Measurements from ENCODE around the gene ANXA2R. TPM values are rescaled to one million over a fixed set of nuclear protein-coding genes. Genes with fewer than 3 reads are reported as not detected.
A peak's percentile ranks its signal among the peaks of the same experiment; 100 is the strongest.

ANXA2R gene
- total and polyA plus RNA-seq, 2 of the 13 experiments (the other 11 are each of a cell fraction or from before 2014, with no cell fraction given) = 0.95 to 1.3 TPM

DNA sequence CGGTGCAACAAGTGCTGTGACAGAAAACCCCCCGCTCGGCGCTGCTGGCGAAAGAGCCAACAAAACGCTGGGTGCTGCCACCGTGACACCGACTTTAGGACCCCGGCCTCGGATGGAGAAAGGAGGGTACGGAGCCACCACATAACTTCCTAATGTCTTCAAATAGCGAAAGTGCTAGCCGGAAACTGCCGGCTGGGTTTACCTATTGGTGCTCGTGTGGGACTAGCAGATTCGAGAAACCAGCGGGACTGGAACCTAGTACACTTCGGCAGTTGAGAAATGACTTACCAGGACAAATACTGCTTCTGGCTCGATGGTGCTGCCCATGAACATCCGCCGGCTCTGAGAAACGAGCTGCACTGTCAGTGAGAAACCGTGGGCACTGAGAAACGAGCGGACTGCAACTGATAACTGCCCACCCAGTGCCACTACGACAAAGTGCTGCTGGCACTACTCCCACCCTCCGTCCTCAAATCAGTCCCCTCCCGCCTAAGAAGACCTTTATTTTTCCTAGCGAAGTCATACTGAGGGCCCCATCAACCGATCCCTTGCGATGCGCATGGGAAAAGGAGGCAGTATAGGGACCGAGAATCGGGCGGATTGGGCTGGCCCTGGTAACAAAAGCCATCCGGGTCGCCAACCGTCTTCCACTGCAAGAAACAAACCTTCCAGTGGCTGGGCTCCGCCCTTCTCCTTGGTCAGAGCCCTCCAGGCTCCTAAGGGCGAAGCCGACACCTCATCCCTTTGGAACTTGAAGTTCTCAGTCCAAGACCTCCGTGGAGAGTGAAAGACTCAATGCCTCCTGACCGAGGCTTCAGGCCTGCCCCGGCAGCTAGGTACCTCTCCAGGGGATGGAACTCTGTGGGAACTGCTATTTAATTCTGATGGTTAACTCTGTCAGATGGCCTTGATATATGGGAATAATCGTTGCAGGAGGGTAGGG is 27.0 kb upstream of the ANXA2R start (continued):
- TF ChIP-seq, protein P1, sequence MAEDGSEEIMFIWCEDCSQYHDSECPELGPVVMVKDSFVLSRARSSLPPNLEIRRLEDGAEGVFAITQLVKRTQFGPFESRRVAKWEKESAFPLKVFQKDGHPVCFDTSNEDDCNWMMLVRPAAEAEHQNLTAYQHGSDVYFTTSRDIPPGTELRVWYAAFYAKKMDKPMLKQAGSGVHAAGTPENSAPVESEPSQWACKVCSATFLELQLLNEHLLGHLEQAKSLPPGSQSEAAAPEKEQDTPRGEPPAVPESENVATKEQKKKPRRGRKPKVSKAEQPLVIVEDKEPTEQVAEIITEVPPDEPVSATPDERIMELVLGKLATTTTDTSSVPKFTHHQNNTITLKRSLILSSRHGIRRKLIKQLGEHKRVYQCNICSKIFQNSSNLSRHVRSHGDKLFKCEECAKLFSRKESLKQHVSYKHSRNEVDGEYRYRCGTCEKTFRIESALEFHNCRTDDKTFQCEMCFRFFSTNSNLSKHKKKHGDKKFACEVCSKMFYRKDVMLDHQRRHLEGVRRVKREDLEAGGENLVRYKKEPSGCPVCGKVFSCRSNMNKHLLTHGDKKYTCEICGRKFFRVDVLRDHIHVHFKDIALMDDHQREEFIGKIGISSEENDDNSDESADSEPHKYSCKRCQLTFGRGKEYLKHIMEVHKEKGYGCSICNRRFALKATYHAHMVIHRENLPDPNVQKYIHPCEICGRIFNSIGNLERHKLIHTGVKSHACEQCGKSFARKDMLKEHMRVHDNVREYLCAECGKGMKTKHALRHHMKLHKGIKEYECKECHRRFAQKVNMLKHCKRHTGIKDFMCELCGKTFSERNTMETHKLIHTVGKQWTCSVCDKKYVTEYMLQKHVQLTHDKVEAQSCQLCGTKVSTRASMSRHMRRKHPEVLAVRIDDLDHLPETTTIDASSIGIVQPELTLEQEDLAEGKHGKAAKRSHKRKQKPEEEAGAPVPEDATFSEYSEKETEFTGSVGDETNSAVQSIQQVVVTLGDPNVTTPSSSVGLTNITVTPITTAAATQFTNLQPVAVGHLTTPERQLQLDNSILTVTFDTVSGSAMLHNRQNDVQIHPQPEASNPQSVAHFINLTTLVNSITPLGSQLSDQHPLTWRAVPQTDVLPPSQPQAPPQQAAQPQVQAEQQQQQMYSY (CRISPR knock-in tag; IDR thresholded peaks at IDR 0.05) = peak; percentile 73
- TF ChIP-seq GPN1 (CRISPR knock-in tag; IDR thresholded peaks at IDR 0.05; ENCODE audit: borderline replicate concordance) (no peak), MTF2 (CRISPR knock-in tag; IDR thresholded peaks at IDR 0.05; ENCODE audit: borderline replicate concordance) (no peak), U2AF1 (optimal IDR thresholded peaks at IDR 0.05; ENCODE audit: low read depth, low read length) (peak; percentile 73), ZNF205 (CRISPR knock-in tag; IDR thresholded peaks at IDR 0.05) (peak; percentile 55; the same call in 1 of the 2 replicates), JUN (CRISPR knock-in tag; IDR thresholded peaks at IDR 0.05) (0 out of 2 replicates have a peak, but pooled peaks have one; percentile 5), ZSCAN9 (CRISPR knock-in tag; IDR thresholded peaks at IDR 0.05; ENCODE audit: borderline replicate concordance) (no peak), ZNF572 (CRISPR knock-in tag; IDR thresholded peaks at IDR 0.05) (no peak), ZNF331 (CRISPR knock-in tag; IDR thresholded peaks at IDR 0.05) (peak; percentile 62; the same call in 1 of the 2 replicates), ZSCAN22 (CRISPR knock-in tag; IDR thresholded peaks at IDR 0.05) (no peak), ZNF557 (CRISPR knock-in tag; IDR thresholded peaks at IDR 0.05) (no peak), ZEB1 (IDR thresholded peaks at IDR 0.05; ENCODE audit: insufficient replicate concordance, low read depth) (peak; percentile 28), SIN3A (IDR thresholded peaks at IDR 0.05; ENCODE audit: borderline replicate concordance, low read depth, low read length) (peak; percentile 87), ZNF24 (IDR thresholded peaks at IDR 0.05) (no peak), ZFY (CRISPR knock-in tag; IDR thresholded peaks at IDR 0.05) (peak; percentile 65), ZNF792 (CRISPR knock-in tag; IDR thresholded peaks at IDR 0.05) (no peak; the same call in 1 of the 2 replicates), ELF1 (CRISPR knock-in tag; IDR thresholded peaks at IDR 0.05) (peak; percentile 79), STAT5B (CRISPR knock-in tag; IDR thresholded peaks at IDR 0.05) (no peak), NFRKB (IDR thresholded peaks at IDR 0.05) (no peak), ELF4 (CRISPR knock-in tag; IDR thresholded peaks at IDR 0.05; ENCODE audit: borderline replicate concordance) (no peak; the same call in 1 of the 2 replicates), PHF8 (CRISPR knock-in tag; IDR thresholded peaks at IDR 0.05) (peak; percentile 66)
- TF ChIP-seq, protein P2, sequence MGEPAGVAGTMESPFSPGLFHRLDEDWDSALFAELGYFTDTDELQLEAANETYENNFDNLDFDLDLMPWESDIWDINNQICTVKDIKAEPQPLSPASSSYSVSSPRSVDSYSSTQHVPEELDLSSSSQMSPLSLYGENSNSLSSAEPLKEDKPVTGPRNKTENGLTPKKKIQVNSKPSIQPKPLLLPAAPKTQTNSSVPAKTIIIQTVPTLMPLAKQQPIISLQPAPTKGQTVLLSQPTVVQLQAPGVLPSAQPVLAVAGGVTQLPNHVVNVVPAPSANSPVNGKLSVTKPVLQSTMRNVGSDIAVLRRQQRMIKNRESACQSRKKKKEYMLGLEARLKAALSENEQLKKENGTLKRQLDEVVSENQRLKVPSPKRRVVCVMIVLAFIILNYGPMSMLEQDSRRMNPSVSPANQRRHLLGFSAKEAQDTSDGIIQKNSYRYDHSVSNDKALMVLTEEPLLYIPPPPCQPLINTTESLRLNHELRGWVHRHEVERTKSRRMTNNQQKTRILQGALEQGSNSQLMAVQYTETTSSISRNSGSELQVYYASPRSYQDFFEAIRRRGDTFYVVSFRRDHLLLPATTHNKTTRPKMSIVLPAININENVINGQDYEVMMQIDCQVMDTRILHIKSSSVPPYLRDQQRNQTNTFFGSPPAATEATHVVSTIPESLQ (CRISPR knock-in tag; conservative IDR thresholded peaks at IDR 0.05) = peak; percentile 58; the same call in 1 of the 2 replicates
- TF ChIP-seq, protein P3, sequence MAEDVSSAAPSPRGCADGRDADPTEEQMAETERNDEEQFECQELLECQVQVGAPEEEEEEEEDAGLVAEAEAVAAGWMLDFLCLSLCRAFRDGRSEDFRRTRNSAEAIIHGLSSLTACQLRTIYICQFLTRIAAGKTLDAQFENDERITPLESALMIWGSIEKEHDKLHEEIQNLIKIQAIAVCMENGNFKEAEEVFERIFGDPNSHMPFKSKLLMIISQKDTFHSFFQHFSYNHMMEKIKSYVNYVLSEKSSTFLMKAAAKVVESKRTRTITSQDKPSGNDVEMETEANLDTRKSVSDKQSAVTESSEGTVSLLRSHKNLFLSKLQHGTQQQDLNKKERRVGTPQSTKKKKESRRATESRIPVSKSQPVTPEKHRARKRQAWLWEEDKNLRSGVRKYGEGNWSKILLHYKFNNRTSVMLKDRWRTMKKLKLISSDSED (CRISPR knock-in tag; IDR thresholded peaks at IDR 0.05) = no peak
- TF ChIP-seq, protein P4, sequence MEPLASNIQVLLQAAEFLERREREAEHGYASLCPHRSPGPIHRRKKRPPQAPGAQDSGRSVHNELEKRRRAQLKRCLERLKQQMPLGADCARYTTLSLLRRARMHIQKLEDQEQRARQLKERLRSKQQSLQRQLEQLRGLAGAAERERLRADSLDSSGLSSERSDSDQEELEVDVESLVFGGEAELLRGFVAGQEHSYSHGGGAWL (CRISPR knock-in tag; IDR thresholded peaks at IDR 0.05) = no peak
